ENCODE results near the gene LEP. TPM values are rescaled to one million over a fixed set of nuclear protein-coding genes. Genes with fewer than 3 reads are reported as not detected.
A peak's percentile ranks its signal among the peaks of the same experiment; 100 is the strongest.

LEP gene
- total and polyA plus RNA-seq, 2 donors from 2014 or later = not detected

GRCh38 chr7:128271942-128272481 lies 30.9 kb downstream of the LEP start:
- no peak overlapping the region for H3K27ac ChIP-seq (ENCODE audit: low read depth in 2 of 2, low read length in 2 of 2)
- H3K9me3 ChIP-seq (ENCODE audit: control insufficient read depth in 2 of 3, insufficient read depth in 1 of 3, low read length in 3 of 3) = no peaks in the 10 kb centered on the region
- peak overlapping the region in 1 of 3 donors; percentile 39 for H3K4me3 ChIP-seq (ENCODE audit: low read length in 3 of 3)
- no peaks in the 10 kb centered on the region for H3K36me3 ChIP-seq (ENCODE audit: control insufficient read depth in 2 of 3, insufficient read depth in 3 of 3, low read length in 3 of 3)
- no peak for TF ChIP-seq CTCF (IDR thresholded peaks at IDR 0.05; ENCODE audit: borderline replicate concordance, extremely low read depth, insufficient read depth)
- DNase-seq = peak in 1 of 5 donors; percentile 20
- H3K27me3 ChIP-seq (ENCODE audit: control insufficient read depth, insufficient read depth, low read length) = peaks cover 7% of the 10 kb centered on the region
- peaks cover 0 to 13% (median 6%) of the 10 kb centered on the region in 3 donors for H3K4me1 ChIP-seq (ENCODE audit: control insufficient read depth in 2 of 3, insufficient read depth in 2 of 3, low read depth in 1 of 3, low read length in 3 of 3)
- FAIRE-seq = no peak
- peak overlapping the region in 1 of 3 donors; percentile 34 for H3K9ac ChIP-seq (ENCODE audit: low read length in 3 of 3)
- intact Hi-C loops (cut with DNase I) = no loop called here

GRCh38 chr7:128274246-128274883 lies 33.3 kb downstream of the LEP start:
- Histone ChIP-seq H3K9me3 (ENCODE audit: control insufficient read depth in 2 of 3, insufficient read depth in 1 of 3, low read length in 3 of 3) (peaks cover 0 to 6% (median 0%) of the 10 kb centered on the region in 3 donors), H3K27ac (ENCODE audit: low read depth in 2 of 2, low read length in 2 of 2) (no peak overlapping the region), H3K9ac (ENCODE audit: low read length in 3 of 3) (no peak overlapping the region), H3K4me3 (ENCODE audit: low read length in 3 of 3) (no peak overlapping the region), H3K36me3 (ENCODE audit: control insufficient read depth in 2 of 3, insufficient read depth in 3 of 3, low read length in 3 of 3) (no peaks in the 10 kb centered on the region), H3K4me1 (ENCODE audit: control insufficient read depth in 2 of 3, insufficient read depth in 2 of 3, low read depth in 1 of 3, low read length in 3 of 3) (peaks cover 0 to 9% (median 0%) of the 10 kb centered on the region in 3 donors), H3K27me3 (ENCODE audit: control insufficient read depth, insufficient read depth, low read length) (peaks cover 7% of the 10 kb centered on the region)
- DNase-seq = no peak
- no peak for TF ChIP-seq CTCF (IDR thresholded peaks at IDR 0.05; ENCODE audit: borderline replicate concordance, extremely low read depth, insufficient read depth)
- FAIRE-seq = no peak
- intact Hi-C loops (cut with DNase I) = no loop called here

DNA sequence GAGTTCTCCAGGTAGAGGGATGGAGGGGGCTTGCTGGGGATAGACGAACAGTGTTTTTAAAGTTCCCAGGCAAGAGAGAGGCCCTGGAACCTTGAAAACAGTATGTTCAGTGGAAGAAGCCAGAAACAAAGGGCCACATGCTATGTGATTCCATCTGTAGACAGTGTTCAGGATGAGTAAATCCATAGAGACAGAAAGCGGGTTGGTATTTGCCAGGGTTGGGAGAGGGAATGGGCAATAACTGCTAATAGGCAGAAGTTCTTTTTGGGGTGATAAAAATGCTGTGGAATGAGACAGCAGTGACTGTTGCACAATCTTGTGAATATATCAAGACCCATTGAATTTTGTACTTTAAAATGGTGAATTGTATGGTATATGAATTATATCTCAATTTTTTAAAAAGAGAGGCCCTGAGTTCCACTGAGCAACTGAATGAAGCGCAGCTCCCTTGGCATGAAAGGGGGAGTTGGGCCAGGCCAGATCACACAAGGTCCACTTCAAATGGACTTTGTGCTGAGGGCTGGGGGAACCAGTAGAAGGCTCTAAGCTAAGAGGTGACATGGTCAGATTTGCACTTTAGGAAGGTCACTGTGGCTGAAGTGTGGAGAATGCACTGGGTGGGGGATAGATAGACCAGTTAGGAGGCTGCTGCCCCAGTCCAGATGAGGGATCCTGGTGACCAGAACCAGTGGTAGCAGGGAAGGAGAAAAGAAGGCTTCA lies 34.0 kb downstream of the LEP start:
- DNase-seq = no peak
- no peak overlapping the region for H3K4me3 ChIP-seq (ENCODE audit: low read length in 3 of 3)
- no peak for FAIRE-seq

More for the DNA sequence above, 34.0 kb downstream of the LEP start:
- H3K27me3 ChIP-seq (ENCODE audit: control insufficient read depth, insufficient read depth, low read length) = peaks cover 7% of the 10 kb centered on the region
- H3K36me3 ChIP-seq (ENCODE audit: control insufficient read depth in 2 of 3, insufficient read depth in 3 of 3, low read length in 3 of 3) = no peaks in the 10 kb centered on the region
- peaks cover 0 to 9% (median 0%) of the 10 kb centered on the region in 3 donors for H3K4me1 ChIP-seq (ENCODE audit: control insufficient read depth in 2 of 3, insufficient read depth in 2 of 3, low read depth in 1 of 3, low read length in 3 of 3)
- intact Hi-C loops (cut with DNase I) = no loop called here
- H3K9ac ChIP-seq (ENCODE audit: low read length in 3 of 3) = no peak overlapping the region
- no peak overlapping the region for H3K27ac ChIP-seq (ENCODE audit: low read depth in 2 of 2, low read length in 2 of 2)
- H3K9me3 ChIP-seq (ENCODE audit: control insufficient read depth in 2 of 3, insufficient read depth in 1 of 3, low read length in 3 of 3) = peaks cover 0 to 6% (median 0%) of the 10 kb centered on the region in 3 donors
- no peak for TF ChIP-seq CTCF (IDR thresholded peaks at IDR 0.05; ENCODE audit: borderline replicate concordance, extremely low read depth, insufficient read depth)
